ENCODE measurements around the gene BEAN1.

The BEAN1 gene

DNA sequence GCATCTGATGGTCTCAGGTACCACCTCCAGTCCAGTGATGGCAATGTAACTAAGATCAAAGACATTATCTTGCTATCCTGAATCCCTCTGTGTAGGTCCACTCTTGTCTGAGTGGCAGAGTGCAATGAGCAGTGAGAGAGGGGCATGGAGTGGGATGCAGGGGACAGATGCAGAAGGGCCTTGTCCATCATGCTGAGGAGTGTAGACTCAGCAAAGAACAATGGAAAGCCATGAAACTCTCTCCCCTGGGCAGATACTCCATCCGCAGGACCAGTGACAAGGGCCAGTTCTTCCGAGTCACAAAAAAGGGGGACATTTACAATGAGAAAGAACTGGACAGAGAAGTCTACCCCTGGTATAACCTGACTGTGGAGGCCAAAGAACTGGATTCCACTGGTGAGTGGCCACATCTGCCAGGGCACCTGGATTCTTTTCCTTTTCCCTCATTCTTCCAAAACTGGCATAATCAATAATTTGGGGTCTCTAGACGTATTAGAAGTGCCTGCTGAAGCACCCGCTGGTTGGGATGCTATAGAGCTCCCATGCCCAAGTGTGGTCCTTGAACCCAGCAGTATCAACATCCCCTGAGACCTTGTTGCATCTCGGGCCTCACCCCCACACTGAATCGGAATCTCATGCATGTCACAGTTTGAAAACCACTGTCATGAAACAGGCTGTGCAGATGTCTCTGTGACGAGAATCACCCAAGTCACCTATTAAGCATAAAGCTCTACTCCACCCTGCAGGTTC lies 31.1 kb upstream of the BEAN1 start:
- FAIRE-seq: no peak

DNA sequence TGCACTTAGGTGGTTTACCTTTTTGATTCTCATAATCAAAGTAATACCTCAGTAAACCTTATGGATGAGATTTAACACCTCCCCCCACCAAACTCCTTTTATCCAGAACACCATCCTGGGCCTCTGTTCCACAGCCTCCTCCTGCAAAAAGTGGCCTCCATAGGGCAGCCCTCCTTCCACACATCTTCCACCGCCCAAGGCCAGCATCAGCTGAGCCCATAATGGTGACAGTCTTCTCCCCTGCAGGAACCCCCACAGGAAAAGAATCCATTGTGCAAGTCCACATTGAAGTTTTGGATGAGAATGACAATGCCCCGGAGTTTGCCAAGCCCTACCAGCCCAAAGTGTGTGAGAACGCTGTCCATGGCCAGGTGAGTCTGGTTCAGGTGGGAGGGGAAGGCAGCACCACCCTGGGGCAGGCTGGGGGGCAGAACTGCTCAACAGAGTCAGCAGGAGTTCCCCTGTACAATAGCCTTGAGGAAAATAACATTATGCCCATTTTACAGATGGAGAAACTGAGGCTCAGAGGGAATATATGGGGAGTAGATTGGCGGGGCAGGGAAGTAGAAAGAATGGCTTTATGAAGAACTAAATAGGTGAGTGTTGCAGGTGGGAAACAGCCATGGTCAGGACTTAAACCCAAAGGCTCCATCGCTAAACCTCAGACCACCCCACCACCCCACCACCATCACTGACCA lies 29.2 kb upstream of the BEAN1 start:
- no peak for FAIRE-seq

DNA sequence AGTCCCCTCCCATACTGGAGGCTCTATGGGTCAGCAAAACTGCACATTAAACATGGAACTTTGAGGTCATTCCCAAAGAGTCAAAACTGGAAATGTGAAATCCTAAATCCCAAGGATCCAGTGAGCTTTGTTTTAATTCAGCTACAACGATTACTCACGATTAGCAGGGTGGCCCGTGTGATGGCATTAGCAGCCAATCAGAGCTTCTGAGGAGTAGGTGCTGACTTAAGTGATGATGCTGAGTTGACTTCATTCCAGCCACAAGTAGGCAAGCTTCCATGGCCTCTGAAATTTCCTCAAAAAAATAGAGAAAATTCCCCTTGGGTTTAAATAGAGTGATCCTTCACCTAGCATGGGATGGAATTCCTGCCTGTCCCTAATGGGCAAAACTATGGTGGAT lies 28.1 kb upstream of the BEAN1 start:
- FAIRE-seq: no peak

- no peak for FAIRE-seq
Observed at GRCh38 chr16:66399930-66400329, 27.2 kb upstream of the BEAN1 start.

DNA sequence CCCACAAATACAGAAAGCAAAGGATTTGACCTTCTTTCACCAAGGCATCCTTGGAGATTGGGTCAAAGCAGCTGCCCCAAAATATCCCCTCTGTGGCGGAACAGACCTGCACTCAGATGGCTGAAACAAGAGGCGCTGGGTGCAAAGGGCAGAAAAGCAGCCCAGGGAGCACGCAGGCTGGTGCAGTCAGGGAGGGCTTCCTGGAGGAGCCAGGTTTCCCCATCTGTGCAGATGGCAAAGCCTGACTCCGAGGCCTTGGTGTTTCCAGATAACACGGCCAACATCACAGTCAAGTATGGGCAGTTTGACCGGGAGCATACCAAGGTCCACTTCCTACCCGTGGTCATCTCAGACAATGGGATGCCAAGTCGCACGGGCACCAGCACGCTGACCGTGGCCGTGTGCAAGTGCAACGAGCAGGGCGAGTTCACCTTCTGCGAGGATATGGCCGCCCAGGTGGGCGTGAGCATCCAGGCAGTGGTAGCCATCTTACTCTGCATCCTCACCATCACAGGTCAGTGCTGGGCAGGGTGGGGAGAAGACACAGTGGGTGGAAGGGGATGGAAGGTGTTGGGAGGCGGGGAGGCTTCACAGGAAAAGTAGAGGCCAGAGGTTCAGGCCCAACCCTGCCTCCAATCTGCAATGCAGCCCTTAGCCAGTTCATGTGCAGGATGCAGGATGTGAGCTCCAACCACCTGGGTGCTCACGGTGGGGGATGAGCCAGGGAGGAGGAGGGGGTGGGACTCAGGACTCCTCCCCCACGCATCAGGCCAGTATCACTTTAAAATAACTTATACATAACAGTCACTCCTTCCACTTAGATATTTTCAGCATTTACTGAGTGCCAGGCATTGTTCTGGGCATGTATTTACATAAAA lies 26.4 kb upstream of the BEAN1 start:
- FAIRE-seq: no peak

GRCh38 chr16:66401610-66402009 lies 25.5 kb upstream of the BEAN1 start:
- no peak for FAIRE-seq

DNA sequence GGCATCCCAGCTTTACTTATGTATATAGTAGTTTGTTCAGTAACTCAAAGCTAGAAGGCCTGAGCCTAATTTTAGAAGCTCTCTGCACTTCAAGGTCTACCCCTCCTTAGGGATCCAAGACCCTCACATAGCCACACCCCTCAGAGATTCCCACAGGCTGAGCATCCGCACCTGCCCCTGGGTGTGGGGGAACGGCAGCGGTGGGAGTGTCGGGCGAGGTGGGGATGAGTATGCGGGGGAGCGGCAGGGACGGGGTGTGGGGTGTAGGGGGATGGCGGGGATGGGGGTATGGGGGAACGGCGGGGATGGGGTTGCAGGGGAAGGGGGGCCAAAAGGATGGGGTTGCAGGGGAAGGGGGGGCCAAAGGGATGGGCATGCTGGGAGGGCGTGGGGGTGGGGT lies 24.9 kb upstream of the BEAN1 start:
- no peak for FAIRE-seq

- FAIRE-seq: no peak
Observed at GRCh38 chr16:66402591-66403230, 24.4 kb upstream of the BEAN1 start.

GRCh38 chr16:66403531-66404145 lies 23.5 kb upstream of the BEAN1 start:
- no peak for FAIRE-seq

GRCh38 chr16:66405057-66405783 lies 21.9 kb upstream of the BEAN1 start:
- FAIRE-seq: no peak

GRCh38 chr16:66406534-66407221 lies 20.4 kb upstream of the BEAN1 start:
- no peak for FAIRE-seq

DNA sequence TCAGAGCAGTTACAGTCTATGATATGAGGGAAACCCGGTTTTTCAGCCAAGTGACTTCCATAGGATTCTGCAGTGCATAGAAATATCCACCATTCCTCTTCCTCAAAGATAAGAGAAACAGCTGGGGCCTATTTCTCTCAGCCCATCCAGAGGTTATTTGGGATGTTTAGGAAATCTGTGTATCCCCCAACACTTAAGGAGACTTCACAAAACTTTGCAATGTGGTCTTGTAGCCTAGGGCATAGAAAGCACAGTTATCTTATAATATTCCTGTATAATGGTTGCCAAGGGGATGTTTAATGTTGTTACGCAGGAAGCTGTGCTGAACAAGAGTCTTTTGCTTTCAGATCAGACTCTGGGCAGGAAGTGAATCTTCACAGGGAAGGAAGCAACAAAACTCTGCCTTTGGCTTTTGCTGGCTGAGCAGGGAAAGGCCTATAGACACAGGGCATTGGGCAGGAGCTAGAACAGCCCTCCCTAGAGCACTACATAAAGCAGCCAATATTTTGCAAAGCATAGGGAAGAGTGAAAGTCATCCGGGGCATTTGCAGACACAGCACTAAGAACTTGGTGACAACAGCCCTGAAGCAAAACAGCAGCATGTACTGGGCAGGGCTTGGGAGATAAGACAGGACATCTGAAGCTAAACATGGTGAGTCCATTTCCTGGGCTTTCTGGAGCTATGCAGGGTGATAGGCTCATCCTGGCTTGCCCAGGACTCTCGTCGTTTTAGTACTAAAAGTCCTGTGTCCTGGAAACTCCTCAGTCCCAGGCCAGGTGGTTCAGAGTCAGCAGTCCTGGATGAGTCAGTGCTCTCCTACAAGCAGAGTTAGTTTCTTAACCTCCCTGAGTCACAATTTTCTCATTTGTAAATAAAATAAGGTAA lies 18.7 kb upstream of the BEAN1 start:
- FAIRE-seq: no peak

- FAIRE-seq: no peak
Observed at GRCh38 chr16:66409156-66409555, 17.9 kb upstream of the BEAN1 start.

GRCh38 chr16:66412182-66412581 lies 14.9 kb upstream of the BEAN1 start:
- no peak for FAIRE-seq

DNA sequence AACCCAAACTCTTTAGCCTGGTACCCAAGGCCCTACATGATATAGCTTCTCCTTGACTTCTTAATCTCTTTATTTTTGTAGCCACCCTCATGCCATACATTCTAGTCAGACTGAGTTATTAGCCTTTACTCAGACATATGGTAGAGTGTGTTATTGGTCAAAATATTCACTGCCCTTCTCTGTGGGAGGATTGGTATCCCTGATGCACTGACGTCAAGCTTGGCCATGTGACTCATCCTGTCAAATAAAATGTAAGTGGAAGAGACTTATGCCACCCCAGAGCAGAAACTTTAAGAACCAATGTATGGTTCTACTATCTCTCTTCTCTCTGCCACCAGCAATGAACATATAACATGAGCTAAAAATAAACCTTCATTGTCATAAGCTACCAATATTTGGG lies 12.2 kb upstream of the BEAN1 start:
- FAIRE-seq: no peak

- no peak for FAIRE-seq
Observed at GRCh38 chr16:66416136-66416535, 11.0 kb upstream of the BEAN1 start.

DNA sequence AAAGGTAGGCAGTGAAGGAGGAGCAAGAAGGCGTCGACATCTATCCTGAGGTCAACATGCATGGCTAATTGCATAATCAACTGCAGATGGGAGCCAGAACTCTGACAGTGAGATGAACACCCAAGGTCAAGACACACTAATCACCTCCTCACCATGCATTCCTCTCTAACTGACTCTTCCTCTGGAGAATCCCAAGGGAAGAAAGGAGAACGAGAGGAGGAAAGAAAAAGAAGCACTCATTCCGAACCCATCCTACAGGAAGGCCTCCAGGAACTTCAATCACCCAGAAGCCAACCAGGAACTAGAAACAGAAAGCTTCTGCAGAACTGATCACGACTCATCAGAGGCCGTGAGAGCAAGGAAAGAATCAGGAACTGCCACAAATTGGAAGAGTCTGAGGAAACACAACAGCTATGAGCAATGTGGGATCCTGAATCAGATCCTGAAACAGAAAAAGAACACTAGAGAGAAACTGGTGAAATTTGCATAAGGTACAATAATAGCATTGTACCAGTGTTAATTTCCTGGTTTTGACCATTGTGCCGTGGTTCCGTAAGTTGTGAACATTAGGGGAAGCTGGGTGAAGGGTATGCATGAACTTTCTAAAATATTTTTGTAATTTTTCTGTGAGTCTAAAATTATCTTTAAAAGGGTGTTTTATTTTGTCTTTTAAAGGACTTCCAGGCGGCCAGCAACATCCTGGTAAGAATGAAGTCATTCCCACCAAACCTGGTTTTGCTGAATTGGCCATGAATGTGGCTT lies 10.0 kb upstream of the BEAN1 start:
- no peak for FAIRE-seq

- FAIRE-seq: no peak
Observed at GRCh38 chr16:66418165-66418962, 8.7 kb upstream of the BEAN1 start.

DNA sequence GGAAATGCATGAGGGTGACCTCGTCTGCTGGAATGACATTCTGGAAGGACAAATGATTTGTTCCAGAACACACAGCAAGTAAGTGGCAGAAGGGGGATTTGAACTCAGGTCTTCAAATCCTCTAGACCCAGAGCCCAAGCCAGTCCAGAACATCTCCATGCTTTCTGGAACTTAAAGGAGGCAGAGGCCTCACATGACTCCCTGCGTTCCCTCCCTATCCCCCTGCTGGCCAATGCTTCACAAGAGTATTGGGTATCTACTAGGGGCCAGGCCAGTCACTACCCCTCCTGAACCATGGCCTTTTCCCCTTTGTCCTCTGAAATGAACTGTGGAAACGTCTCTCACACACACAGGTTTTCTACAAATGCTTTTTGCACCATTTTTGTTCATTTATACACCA lies 7.6 kb upstream of the BEAN1 start:
- FAIRE-seq: no peak

Data from G401.6 (cell line).